IMR-90 (cell line): ENCODE results near the gene CEBPZ. TPM values are rescaled to one million over a fixed set of nuclear protein-coding genes. Genes with fewer than 3 reads are reported as not detected.

Experiments used
- ATAC-seq: fragments of 200-7000 bp; cut with Tn5 transposase; 2 replicates; pipeline ENCODE4 v1.9.1; 2020; ENCODE audit warnings: low read depth, mild to moderate bottlenecking, moderate library complexity
- BruUV-seq: library from RNA; stranded (reverse); fragments of 400-500 nt; replicated peaks from 2 replicates; lab custom pipeline; 2021; lab: Mats Ljungman, UMichigan
- CTCF ChIA-PET: fragments of 300-600 bp; formaldehyde crosslinking; extraction: SDS; loops from one replicate; lab custom pipeline; 2021; ENCODE audit warnings: antibody characterized with exemption; lab: Yijun Ruan, JAX
- POLR2A ChIA-PET: fragments of 300-600 bp; sonication (Branson Sonifier 250); formaldehyde crosslinking; loops from one replicate; lab custom pipeline; 2022; ENCODE audit warnings: antibody characterized with exemption; ENCODE audit not compliant: unreplicated experiment; lab: Charles Lee
- DNase-seq: peaks from one replicate; pipeline ENCODE4 v3.0.0; 2013
- H2AFZ ChIP-seq: replicated peaks from 2 replicates; pipeline ENCODE3; 2013; ENCODE audit warnings: low read length, mild to moderate bottlenecking; ENCODE audit not compliant: poor library complexity
- H2AK5ac ChIP-seq: 2 replicates; pipeline ENCODE4 v1.6.1; 2013; ENCODE audit warnings: low read depth, low read length, inconsistent platforms
- H2AK9ac ChIP-seq: replicated peaks from 2 replicates; pipeline ENCODE3; 2013; ENCODE audit warnings: mild to moderate bottlenecking, low read depth, low read length, moderate library complexity; ENCODE audit not compliant: poor library complexity
- H2BK120ac ChIP-seq: 2 replicates; pipeline ENCODE4 v1.6.1; 2013; ENCODE audit warnings: low read depth, low read length, inconsistent platforms
- H2BK15ac ChIP-seq: 3 replicates; pipeline ENCODE4 v1.6.1; 2013; ENCODE audit warnings: low read depth, low read length, inconsistent platforms
- H2BK20ac ChIP-seq: 2 replicates; pipeline ENCODE4 v1.6.1; 2013; ENCODE audit warnings: low read depth, mild to moderate bottlenecking, inconsistent platforms, low read length, moderate library complexity
- H2BK5ac ChIP-seq: 2 replicates; pipeline ENCODE4 v1.6.1; 2013; ENCODE audit warnings: mild to moderate bottlenecking, low read depth, low read length, inconsistent platforms; ENCODE audit not compliant: poor library complexity, severe bottlenecking
- H3K14ac ChIP-seq: replicated peaks from 2 replicates; pipeline ENCODE4 v1.6.1; 2013; ENCODE audit warnings: low read depth, low read length, inconsistent platforms
- H3K18ac ChIP-seq: 2 replicates; pipeline ENCODE4 v1.6.1; 2013; ENCODE audit warnings: low read depth, low read length, control low read depth
- H3K23ac ChIP-seq: 2 replicates; pipeline ENCODE4 v1.6.1; 2013; ENCODE audit warnings: low read depth, low read length, inconsistent platforms
- H3K27ac ChIP-seq: 2 replicates; pipeline ENCODE4 v1.5.1; 2013; ENCODE audit warnings: mild to moderate bottlenecking, control low read depth, low read length; ENCODE audit not compliant: insufficient read depth
- H3K27me3 ChIP-seq: 2 replicates; pipeline ENCODE4 v1.6.1; 2013; ENCODE audit warnings: low read length; ENCODE audit not compliant: control insufficient read depth, insufficient read depth
- H3K36me3 ChIP-seq: 2 replicates; pipeline ENCODE4 v1.6.1; 2013; ENCODE audit warnings: low read length, mixed read lengths; ENCODE audit not compliant: control insufficient read depth, insufficient read depth
- H3K4ac ChIP-seq: 2 replicates; pipeline ENCODE4 v1.6.1; 2013; ENCODE audit warnings: low read depth, low read length, inconsistent platforms
- H3K4me1 ChIP-seq: 2 replicates; pipeline ENCODE4 v1.6.1; 2013; ENCODE audit warnings: low read length, mixed read lengths; ENCODE audit not compliant: control insufficient read depth, insufficient read depth
- H3K4me2 ChIP-seq: 2 replicates; pipeline ENCODE4 v1.6.1; 2013; ENCODE audit warnings: low read depth, mild to moderate bottlenecking, control low read depth, low read length, moderate library complexity
- H3K4me3 ChIP-seq: 2 replicates; pipeline ENCODE4 v1.5.1; 2013; ENCODE audit warnings: low read depth, mild to moderate bottlenecking, control low read depth, low read length, moderate library complexity; ENCODE audit not compliant: insufficient read depth
- H3K56ac ChIP-seq: 2 replicates; pipeline ENCODE4 v1.6.1; 2013; ENCODE audit warnings: low read length, inconsistent platforms; ENCODE audit not compliant: insufficient read depth; ENCODE audit errors: extremely low read depth
- H3K79me1 ChIP-seq, 2 experiments: 2 replicates each; pipeline ENCODE4 v1.6.1; 2013; ENCODE audit warnings: low read length in 2 of 2, inconsistent platforms in 1 of 2, low read depth in 1 of 2
- H3K9ac ChIP-seq: 2 replicates; pipeline ENCODE4 v1.6.1; 2013; ENCODE audit warnings: low read depth, low read length, control low read depth
- H3K9me1 ChIP-seq: 2 replicates; pipeline ENCODE4 v1.6.1; 2013; ENCODE audit warnings: low read length, inconsistent platforms; ENCODE audit not compliant: insufficient read depth
- H3K9me3 ChIP-seq: 2 replicates; pipeline ENCODE4 v1.6.1; 2013; ENCODE audit warnings: low read length; ENCODE audit not compliant: control insufficient read depth, insufficient read depth
- H4K20me1 ChIP-seq: 2 replicates; pipeline ENCODE4 v1.6.1; 2013; ENCODE audit warnings: low read length, inconsistent platforms; ENCODE audit not compliant: insufficient read depth
- H4K5ac ChIP-seq: 2 replicates; pipeline ENCODE4 v1.6.1; 2013; ENCODE audit warnings: mild to moderate bottlenecking, low read depth, low read length, control low read depth
- H4K8ac ChIP-seq, 2 experiments: 2 replicates each; pipeline ENCODE4 v1.6.1; 2013; ENCODE audit warnings: low read depth in 2 of 2, low read length in 2 of 2, control low read depth in 1 of 2, inconsistent platforms in 1 of 2
- H4K91ac ChIP-seq: 2 replicates; pipeline ENCODE4 v1.6.1; 2013; ENCODE audit warnings: low read depth, low read length, inconsistent platforms; ENCODE audit not compliant: insufficient read depth
- BHLHE40 ChIP-seq: fragments of 150-350 bp; IDR thresholded peaks from 2 replicates; pipeline ENCODE4 v1.6.1; 2016; ENCODE audit warnings: mild to moderate bottlenecking, low read depth, low read length
- CEBPB ChIP-seq: IDR thresholded peaks from 2 replicates; pipeline ENCODE4 v1.6.1; 2012; ENCODE audit warnings: low read depth, low read length, improper control_type of control experiment
- CHD1 ChIP-seq: IDR thresholded peaks from 2 replicates; pipeline ENCODE4 v1.6.1; 2012; ENCODE audit warnings: low read depth, low read length, improper control_type of control experiment
- FOS ChIP-seq: fragments of 150-350 bp; IDR thresholded peaks from 2 replicates; pipeline ENCODE4 v1.6.1; 2016; ENCODE audit warnings: low read depth, low read length
- MAFK ChIP-seq: IDR thresholded peaks from 2 replicates; pipeline ENCODE4 v1.6.1; 2012; ENCODE audit warnings: low read depth, low read length, improper control_type of control experiment
- MAZ ChIP-seq: IDR thresholded peaks from 2 replicates; pipeline ENCODE4 v1.6.1; 2012; ENCODE audit warnings: low read depth, mild to moderate bottlenecking, low read length, improper control_type of control experiment, moderate library complexity, borderline replicate concordance
- MXI1 ChIP-seq: IDR thresholded peaks from 2 replicates; pipeline ENCODE4 v1.6.1; 2012; ENCODE audit warnings: low read depth, mild to moderate bottlenecking, low read length, moderate library complexity, borderline replicate concordance
- NFE2L2 ChIP-seq: fragments of 150-350 bp; IDR thresholded peaks from 2 replicates; pipeline ENCODE4 v1.6.1; 2016; ENCODE audit warnings: low read depth, mild to moderate bottlenecking, low read length
- POLR2A ChIP-seq: IDR thresholded peaks from 2 replicates; pipeline ENCODE4 v1.6.1; 2012; ENCODE audit warnings: mild to moderate bottlenecking, low read depth, low read length
- RAD21 ChIP-seq: IDR thresholded peaks from 2 replicates; pipeline ENCODE4 v1.6.1; 2012; ENCODE audit warnings: low read length, improper control_type of control experiment
- RCOR1 ChIP-seq: IDR thresholded peaks from 2 replicates; pipeline ENCODE4 v1.6.1; 2012; ENCODE audit warnings: mild to moderate bottlenecking, low read length, improper control_type of control experiment; ENCODE audit not compliant: insufficient replicate concordance
- RFX5 ChIP-seq: IDR thresholded peaks from 2 replicates; pipeline ENCODE4 v1.8.0; 2012; ENCODE audit warnings: low read depth, mild to moderate bottlenecking, low read length, moderate library complexity
- SMC3 ChIP-seq: fragments of 150-350 bp; IDR thresholded peaks from 2 replicates; pipeline ENCODE4 v1.6.1; 2016; ENCODE audit warnings: low read depth, mild to moderate bottlenecking, antibody characterized with exemption, low read length, moderate library complexity
- WGBS, 2 experiments: methylation state at CpG; one replicate each; pipeline versions ENCODE4 v1.1.5 to v1.1.7; 2013; ENCODE audit warnings: missing lambda C conversion rate in 2 of 2; ENCODE audit not compliant: insufficient read length in 1 of 2; ENCODE audit errors: extremely low coverage in 2 of 2; 5-methylcytosine and 5-hydroxymethylcytosine counted together
- dilution Hi-C: fragments of 300-500 bp; cut with HindIII; formaldehyde crosslinking; loops from one replicate; pipeline ENCODE4 v1.14.3; 2018; ENCODE audit warnings: low sequenced_read_pairs; ENCODE audit not compliant: unreplicated experiment
- in situ Hi-C: fragments of 300-500 bp; cut with MboI; formaldehyde crosslinking; loops from 3 replicates; pipeline ENCODE4 v1.14.3; 2019; ENCODE audit warnings: low sequenced_read_pairs, inconsistent platforms, mixed read lengths
- intact Hi-C: fragments of 100-400 bp; cut with micrococcal nuclease; formaldehyde crosslinking; loops from 2 replicates; pipeline ENCODE4 v1.10.0; 2022
- polyA plus RNA-seq, 3 experiments: library from polyadenylated mRNA; depleted of rRNA; stranded (reverse); fragments of >200 nt; gene quantifications; 2 replicates each; pipeline ENCODE4 v1.2.3, GENCODE V29; 2012; ENCODE audit warnings: low replicate concordance in 1 of 3
- total RNA-seq: library from RNA; depleted of rRNA; stranded (reverse); fragments of >200 nt; gene quantifications from 2 replicates; pipeline ENCODE4 v1.2.3, GENCODE V29; 2012
- TF ChIP-seq, protein P1 (sequence below): conservative IDR thresholded peaks from 2 replicates; pipeline ENCODE4 v1.5.1; 2012; ENCODE audit warnings: mild to moderate bottlenecking, low read depth, low read length, improper control_type of control experiment
- TF ChIP-seq, protein P2 (sequence below): fragments of 150-350 bp; IDR thresholded peaks from 2 replicates; pipeline ENCODE4 v1.6.1; 2017; ENCODE audit warnings: mild to moderate bottlenecking, antibody characterized with exemption, low read length, low read depth
- TF ChIP-seq, protein P3 (sequence below): fragments of 150-350 bp; IDR thresholded peaks from 2 replicates; pipeline ENCODE4 v1.6.1; 2016; ENCODE audit warnings: low read depth, mild to moderate bottlenecking, low read length, moderate library complexity, borderline replicate concordance

CEBPZ gene
- total and polyA plus RNA-seq, 2 of the 4 experiments (the other 2 are of a cell fraction): 9.4 to 33.3 TPM

DNA sequence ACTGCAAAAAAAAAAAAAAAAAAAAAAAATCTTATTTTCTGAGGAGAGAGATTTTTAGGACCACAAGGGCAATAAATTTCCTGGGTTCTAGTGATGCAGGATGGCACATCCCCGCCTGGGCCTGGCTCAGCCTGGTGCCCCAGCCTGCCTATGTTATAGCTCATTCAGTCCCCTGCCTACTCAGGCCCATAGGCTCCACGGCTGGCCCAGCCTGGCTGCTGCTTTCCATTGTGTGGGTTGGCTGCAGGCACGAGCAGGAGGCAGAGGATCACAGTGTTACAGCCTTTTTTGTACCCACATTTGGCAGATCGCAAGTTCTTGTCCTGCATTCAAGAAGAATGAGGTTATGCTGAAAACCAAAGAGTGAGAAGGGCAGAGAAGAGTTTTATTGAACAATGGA, 40.1 kb downstream of the CEBPZ start:
- intact Hi-C loops: no loop called here
- 100% methylated on average over 2 of the region's 4 CpGs; no CpG with 5 or more reads in 1 of the 2 experiments for WGBS, 2 experiments

More for the DNA sequence above, 40.1 kb downstream of the CEBPZ start:
- H2BK120ac ChIP-seq: no peak overlapping the region
- ChIA-PET POLR2A (no interaction called here), CTCF (no interaction called here)
- BruUV-seq: no TSS peak
- H3K23ac ChIP-seq: no peak overlapping the region
- no peaks in the 10 kb centered on the region for H3K9me3 ChIP-seq
- no peak overlapping the region for H3K27ac ChIP-seq
- no peak overlapping the region for H3K4me3 ChIP-seq
- peaks cover 6% of the 10 kb centered on the region; the same call in 1 of the 2 replicates for H3K9me1 ChIP-seq
- no peak overlapping the region for H3K14ac ChIP-seq
- no peak overlapping the region for H3K4ac ChIP-seq
- no peak overlapping the region for H4K8ac ChIP-seq
- TF ChIP-seq, protein P1, sequence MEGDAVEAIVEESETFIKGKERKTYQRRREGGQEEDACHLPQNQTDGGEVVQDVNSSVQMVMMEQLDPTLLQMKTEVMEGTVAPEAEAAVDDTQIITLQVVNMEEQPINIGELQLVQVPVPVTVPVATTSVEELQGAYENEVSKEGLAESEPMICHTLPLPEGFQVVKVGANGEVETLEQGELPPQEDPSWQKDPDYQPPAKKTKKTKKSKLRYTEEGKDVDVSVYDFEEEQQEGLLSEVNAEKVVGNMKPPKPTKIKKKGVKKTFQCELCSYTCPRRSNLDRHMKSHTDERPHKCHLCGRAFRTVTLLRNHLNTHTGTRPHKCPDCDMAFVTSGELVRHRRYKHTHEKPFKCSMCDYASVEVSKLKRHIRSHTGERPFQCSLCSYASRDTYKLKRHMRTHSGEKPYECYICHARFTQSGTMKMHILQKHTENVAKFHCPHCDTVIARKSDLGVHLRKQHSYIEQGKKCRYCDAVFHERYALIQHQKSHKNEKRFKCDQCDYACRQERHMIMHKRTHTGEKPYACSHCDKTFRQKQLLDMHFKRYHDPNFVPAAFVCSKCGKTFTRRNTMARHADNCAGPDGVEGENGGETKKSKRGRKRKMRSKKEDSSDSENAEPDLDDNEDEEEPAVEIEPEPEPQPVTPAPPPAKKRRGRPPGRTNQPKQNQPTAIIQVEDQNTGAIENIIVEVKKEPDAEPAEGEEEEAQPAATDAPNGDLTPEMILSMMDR: no peak
- TF ChIP-seq CHD1 (no peak), BHLHE40 (no peak), MAZ (no peak), RFX5 (no peak), MAFK (no peak), FOS (no peak), MXI1 (no peak), SMC3 (no peak), RAD21 (no peak), NFE2L2 (no peak), CEBPB (no peak), RCOR1 (no peak), POLR2A (no peak)
- TF ChIP-seq, protein P2, sequence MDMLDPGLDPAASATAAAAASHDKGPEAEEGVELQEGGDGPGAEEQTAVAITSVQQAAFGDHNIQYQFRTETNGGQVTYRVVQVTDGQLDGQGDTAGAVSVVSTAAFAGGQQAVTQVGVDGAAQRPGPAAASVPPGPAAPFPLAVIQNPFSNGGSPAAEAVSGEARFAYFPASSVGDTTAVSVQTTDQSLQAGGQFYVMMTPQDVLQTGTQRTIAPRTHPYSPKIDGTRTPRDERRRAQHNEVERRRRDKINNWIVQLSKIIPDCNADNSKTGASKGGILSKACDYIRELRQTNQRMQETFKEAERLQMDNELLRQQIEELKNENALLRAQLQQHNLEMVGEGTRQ: no peak
- TF ChIP-seq, protein P3, sequence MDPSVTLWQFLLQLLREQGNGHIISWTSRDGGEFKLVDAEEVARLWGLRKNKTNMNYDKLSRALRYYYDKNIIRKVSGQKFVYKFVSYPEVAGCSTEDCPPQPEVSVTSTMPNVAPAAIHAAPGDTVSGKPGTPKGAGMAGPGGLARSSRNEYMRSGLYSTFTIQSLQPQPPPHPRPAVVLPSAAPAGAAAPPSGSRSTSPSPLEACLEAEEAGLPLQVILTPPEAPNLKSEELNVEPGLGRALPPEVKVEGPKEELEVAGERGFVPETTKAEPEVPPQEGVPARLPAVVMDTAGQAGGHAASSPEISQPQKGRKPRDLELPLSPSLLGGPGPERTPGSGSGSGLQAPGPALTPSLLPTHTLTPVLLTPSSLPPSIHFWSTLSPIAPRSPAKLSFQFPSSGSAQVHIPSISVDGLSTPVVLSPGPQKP: no peak
- in situ Hi-C loops: no loop called here
- no peak overlapping the region for H3K9ac ChIP-seq
- H2AK9ac ChIP-seq: no peak overlapping the region
- H4K91ac ChIP-seq: no peak overlapping the region
- ATAC-seq (no peak), DNase-seq (no peak)
- no peaks in the 10 kb centered on the region; the same call in none of the 2 replicates for H3K27me3 ChIP-seq
- no peak overlapping the region for H3K18ac ChIP-seq
- no peak overlapping the region for H3K56ac ChIP-seq
- H3K79me1 ChIP-seq: peaks cover 0 to 5% of the 10 kb centered on the region in 2 experiments; a peak in 1 of 4 replicates
- dilution Hi-C loops: no loop called here
- H2AK5ac ChIP-seq: no peak overlapping the region
- H4K20me1 ChIP-seq: no peaks in the 10 kb centered on the region
- H3K36me3 ChIP-seq: no peaks in the 10 kb centered on the region
- H2BK15ac ChIP-seq: no peak overlapping the region
- no peak overlapping the region for H2BK20ac ChIP-seq
- H4K5ac ChIP-seq: no peak overlapping the region
- peaks cover 2% of the 10 kb centered on the region for H3K4me1 ChIP-seq
- no peak overlapping the region for H3K4me2 ChIP-seq
- no peak overlapping the region for H2BK5ac ChIP-seq
- H2AFZ ChIP-seq: no peak overlapping the region
